Stimulated activated naive CD8-positive, alpha-beta T cell treated with anti-CD3 and anti-CD28 coated beads, Interleukin-15, Interleukin-2, amounts not matched to agents 100 ng/mL and 50 ng/mL, for 24 hours (primary cell): ENCODE data around the gene SERPINA4.

ENCODE experiments used
- H3K27ac Mint-ChIP-seq: one replicate; pipeline ENCODE4 v1.8.0; 2021; ENCODE audit warnings: mild to moderate bottlenecking, mixed read lengths
- H3K27me3 Mint-ChIP-seq: one replicate; pipeline ENCODE4 v1.8.0; 2021; ENCODE audit warnings: mixed read lengths
- H3K36me3 Mint-ChIP-seq: one replicate; pipeline ENCODE4 v1.8.0; 2021; ENCODE audit warnings: low read depth, mixed read lengths
- H3K4me1 Mint-ChIP-seq: one replicate; pipeline ENCODE4 v1.8.0; 2021; ENCODE audit warnings: low read depth, mixed read lengths
- H3K4me3 Mint-ChIP-seq: one replicate; pipeline ENCODE4 v1.8.0; 2021; ENCODE audit warnings: mild to moderate bottlenecking, mixed read lengths
- H3K9me3 Mint-ChIP-seq: one replicate; pipeline ENCODE4 v1.8.0; 2021; ENCODE audit warnings: mixed read lengths

SERPINA4 gene, protein sequence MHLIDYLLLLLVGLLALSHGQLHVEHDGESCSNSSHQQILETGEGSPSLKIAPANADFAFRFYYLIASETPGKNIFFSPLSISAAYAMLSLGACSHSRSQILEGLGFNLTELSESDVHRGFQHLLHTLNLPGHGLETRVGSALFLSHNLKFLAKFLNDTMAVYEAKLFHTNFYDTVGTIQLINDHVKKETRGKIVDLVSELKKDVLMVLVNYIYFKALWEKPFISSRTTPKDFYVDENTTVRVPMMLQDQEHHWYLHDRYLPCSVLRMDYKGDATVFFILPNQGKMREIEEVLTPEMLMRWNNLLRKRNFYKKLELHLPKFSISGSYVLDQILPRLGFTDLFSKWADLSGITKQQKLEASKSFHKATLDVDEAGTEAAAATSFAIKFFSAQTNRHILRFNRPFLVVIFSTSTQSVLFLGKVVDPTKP

DNA sequence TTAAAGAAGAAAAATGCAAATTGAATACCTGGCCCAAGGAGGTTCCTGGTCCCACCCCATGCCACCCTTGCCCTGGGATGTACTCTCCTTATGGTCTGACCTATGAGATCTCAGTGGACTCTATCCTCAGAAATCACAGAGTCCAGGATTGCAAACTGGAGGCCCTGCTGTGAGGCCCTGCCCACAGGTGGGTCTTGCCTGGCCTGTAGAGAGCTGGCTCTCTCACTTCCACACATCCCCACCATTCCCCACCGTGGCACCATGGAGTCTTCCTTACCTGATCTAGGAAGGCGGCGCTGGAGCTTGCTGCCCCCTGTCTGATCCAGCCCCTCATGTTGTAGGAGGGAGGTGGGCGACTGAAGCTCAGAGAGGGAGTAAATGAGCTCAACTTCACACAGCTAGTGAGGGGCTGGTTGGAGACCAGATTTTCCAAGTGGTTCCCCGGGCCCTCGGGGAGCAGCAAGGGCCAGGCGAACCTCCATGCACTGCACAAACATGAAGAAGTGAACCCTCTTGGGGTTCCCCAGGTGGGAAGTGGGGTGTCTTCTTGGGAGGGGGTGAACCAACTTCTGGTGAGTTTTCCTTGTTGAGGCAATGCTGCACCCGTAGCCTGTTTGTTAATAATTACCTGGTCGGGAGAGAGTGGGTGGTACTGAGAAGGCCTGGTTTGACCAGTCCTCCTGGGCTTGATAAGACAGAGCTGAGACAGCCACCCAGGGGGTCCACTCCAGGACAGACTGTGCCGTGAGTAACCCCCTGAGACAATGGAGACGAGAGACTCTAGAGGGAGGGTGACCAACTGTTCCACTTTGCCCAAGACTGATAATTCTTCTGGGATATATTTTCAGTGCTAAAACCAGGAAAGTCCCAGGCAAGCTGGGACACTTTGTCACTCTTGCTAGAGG, at the start of gene SERPINA4:
Gene SERPINA4 (plus strand): TSS at position 692 of the 905 bp plus-strand sequence. CDS start 2,041 bp downstream, outside the sequence.
- H3K4me3 Mint-ChIP-seq, result no peak within 1 kb of the TSS
- no peaks in the 10 kb centered on the region for H3K36me3 Mint-ChIP-seq
- peaks cover 4% of the 10 kb centered on the region for H3K9me3 Mint-ChIP-seq
- H3K27me3 Mint-ChIP-seq, result peaks cover 9% of the 10 kb centered on the region
- no peaks in the 10 kb centered on the region for H3K4me1 Mint-ChIP-seq
- H3K27ac Mint-ChIP-seq, result no peak within 1 kb of the TSS

DNA sequence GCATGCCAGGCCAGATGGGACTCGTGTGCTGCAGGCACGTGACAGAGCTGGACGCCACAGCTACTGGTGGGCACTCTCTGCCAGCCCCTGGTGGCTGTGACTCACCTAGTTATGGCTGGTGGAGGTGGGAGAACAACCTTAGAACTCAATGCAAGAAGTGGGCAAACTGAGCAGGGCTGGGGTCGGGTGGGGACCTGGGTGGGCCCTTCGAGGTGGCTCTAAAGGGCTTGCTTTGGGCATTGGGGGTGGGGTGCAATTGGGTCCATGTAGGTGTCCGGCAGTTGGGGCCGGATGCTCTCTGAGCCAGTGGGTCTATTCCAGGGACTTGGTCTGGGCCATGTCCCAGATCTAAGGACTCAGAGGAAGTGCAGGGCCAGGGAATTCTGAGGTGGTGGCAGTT, 46.9 kb upstream of the SERPINA4 start:
- no peak overlapping the region for H3K27ac Mint-ChIP-seq
- peaks cover 7% of the 10 kb centered on the region for H3K9me3 Mint-ChIP-seq
- H3K4me3 Mint-ChIP-seq, result no peak overlapping the region
- no peaks in the 10 kb centered on the region for H3K36me3 Mint-ChIP-seq
- no peaks in the 10 kb centered on the region for H3K4me1 Mint-ChIP-seq
- H3K27me3 Mint-ChIP-seq, result no peaks in the 10 kb centered on the region

DNA sequence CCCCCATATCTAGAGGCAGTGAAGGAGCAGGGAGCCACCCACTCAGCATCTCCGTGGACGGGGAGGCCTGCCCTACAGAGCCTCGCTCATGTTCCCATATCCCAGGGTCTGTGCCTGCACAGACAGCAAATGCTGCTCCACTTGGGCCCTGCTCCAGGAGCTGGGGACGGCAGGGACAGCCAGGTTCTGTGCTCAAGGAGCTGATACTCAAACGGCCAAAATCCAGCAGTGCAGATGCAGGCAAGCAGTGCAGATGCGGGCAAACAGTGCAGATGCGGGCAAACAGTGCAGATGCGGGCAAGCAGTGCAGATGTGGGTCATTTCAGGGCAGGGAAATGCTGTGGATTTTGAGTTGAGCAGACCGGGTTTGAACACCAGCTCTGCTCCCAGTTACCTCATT, 45.8 kb upstream of the SERPINA4 start:
- Mint-ChIP-seq H3K4me1 (no peaks in the 10 kb centered on the region), H3K36me3 (no peaks in the 10 kb centered on the region), H3K27me3 (no peaks in the 10 kb centered on the region), H3K27ac (no peak overlapping the region), H3K9me3 (peaks cover 9% of the 10 kb centered on the region), H3K4me3 (no peak overlapping the region)

DNA sequence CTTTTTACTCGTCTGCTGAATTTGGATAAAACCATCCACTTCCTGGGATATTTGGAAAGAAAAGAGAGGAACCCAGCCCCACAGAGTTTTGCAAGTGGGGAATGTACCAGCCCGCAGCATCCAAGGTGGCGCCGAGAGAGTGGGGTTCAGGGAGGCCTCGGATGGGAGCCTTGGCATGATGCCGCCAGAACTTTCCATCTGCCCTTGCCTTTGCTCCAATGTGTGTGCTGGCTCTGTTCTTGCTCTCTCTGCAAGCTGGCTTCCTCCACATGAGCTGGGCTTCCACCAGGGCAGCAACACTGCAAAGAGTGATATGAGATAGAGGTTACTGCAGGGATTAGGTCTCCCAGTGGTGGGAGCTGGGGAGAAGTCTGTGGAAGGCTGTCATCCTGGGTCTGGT, 45.4 kb upstream of the SERPINA4 start:
- Mint-ChIP-seq H3K27ac (no peak overlapping the region), H3K9me3 (peaks cover 9% of the 10 kb centered on the region), H3K4me1 (no peaks in the 10 kb centered on the region), H3K36me3 (no peaks in the 10 kb centered on the region), H3K4me3 (no peak overlapping the region), H3K27me3 (no peaks in the 10 kb centered on the region)

DNA sequence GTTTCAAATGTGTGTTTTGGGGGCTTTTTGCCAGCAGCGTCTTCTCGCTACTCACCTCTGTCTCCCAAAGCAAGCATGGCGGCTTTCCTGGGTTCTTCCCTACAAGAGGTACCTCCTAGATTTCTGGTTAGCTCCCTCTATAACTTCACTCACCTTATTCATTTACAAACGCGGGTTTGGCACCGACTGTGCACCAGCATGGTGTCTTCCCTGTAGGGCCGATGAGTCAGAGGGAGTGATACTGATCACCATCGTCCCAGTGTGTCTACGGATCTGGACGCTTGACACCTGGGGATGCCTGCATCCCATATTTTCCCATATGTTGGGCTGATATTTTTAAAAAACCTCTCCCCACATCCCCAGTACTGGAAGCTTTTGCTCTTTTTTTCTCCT, 44.0 kb upstream of the SERPINA4 start:
- H3K27me3 Mint-ChIP-seq, result no peaks in the 10 kb centered on the region
- H3K27ac Mint-ChIP-seq, result no peak overlapping the region
- H3K36me3 Mint-ChIP-seq, result no peaks in the 10 kb centered on the region
- no peak overlapping the region for H3K4me3 Mint-ChIP-seq
- no peaks in the 10 kb centered on the region for H3K4me1 Mint-ChIP-seq
- H3K9me3 Mint-ChIP-seq, result peaks cover 9% of the 10 kb centered on the region

DNA sequence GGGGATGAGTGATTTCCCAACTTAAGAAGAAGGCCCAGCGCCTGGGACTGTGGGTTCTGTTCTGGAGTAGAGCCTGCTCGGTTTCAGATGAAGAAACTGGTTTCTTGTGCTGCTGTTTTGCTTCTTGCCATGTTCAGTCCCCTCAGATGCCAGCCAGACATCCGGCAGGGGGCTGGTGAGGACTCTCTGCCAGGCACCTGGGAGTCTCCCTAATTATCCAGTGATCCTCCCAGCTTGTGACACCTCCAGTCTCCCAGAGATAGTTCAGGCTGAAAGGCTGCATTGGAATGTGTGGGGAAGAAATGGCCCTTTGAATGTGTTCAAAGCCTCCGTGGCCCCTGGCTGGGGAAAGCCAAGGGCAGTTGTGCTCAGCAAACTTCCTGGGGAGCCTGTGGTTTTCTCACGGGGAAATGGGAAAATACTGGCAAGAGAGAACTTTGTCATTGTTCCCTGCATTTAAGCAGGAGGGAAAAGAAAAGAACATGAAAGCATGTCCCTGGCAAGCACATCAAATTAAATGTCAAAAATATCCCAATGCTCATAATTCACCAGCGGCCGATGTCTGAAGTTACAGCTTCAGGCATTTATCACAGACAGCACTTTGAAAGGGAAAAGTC, 43.5 kb upstream of the SERPINA4 start:
- no peaks in the 10 kb centered on the region for H3K27me3 Mint-ChIP-seq
- peaks cover 9% of the 10 kb centered on the region for H3K9me3 Mint-ChIP-seq
- H3K4me1 Mint-ChIP-seq, result no peaks in the 10 kb centered on the region
- H3K27ac Mint-ChIP-seq, result no peak overlapping the region
- H3K4me3 Mint-ChIP-seq, result no peak overlapping the region
- no peaks in the 10 kb centered on the region for H3K36me3 Mint-ChIP-seq

DNA sequence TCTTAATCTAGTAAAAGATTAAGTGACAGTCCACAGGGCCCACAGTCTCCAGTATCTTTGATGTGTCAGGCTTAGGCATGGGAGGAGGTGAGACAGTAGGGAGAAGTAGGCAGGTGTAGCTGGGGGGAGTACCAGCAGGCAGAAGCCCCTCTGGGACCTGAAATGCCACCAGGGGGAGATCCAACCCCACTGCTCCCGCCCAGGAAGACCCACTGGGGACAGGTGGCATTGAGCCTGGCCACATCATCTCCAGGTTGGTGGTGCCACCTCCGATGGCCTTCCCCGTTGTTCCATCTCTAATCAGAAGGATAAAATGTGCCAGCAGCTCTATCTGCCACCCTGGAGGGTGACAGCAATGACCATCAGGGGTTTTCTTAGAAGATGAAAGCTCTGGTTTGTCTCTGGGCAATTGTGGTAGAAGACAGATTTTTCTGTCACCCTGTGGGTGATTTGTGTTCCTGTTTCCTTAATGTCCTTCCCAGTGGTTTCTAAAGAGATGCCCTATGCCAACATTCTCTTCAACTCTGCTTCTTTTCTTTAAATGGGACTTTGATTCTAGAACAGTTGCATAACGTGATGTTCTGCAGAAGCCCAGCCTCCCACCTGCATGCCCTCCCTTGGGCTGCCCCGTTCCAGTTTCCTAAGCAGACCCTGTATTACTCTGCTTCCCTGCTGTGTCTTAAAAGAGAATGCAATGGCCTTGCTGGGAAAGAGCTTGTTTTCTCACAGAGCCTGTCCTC, 39.7 kb upstream of the SERPINA4 start:
- Mint-ChIP-seq H3K27ac (no peak overlapping the region), H3K27me3 (peaks cover 7% of the 10 kb centered on the region), H3K4me1 (no peaks in the 10 kb centered on the region), H3K4me3 (no peak overlapping the region), H3K36me3 (no peaks in the 10 kb centered on the region), H3K9me3 (peaks cover 9% of the 10 kb centered on the region)

DNA sequence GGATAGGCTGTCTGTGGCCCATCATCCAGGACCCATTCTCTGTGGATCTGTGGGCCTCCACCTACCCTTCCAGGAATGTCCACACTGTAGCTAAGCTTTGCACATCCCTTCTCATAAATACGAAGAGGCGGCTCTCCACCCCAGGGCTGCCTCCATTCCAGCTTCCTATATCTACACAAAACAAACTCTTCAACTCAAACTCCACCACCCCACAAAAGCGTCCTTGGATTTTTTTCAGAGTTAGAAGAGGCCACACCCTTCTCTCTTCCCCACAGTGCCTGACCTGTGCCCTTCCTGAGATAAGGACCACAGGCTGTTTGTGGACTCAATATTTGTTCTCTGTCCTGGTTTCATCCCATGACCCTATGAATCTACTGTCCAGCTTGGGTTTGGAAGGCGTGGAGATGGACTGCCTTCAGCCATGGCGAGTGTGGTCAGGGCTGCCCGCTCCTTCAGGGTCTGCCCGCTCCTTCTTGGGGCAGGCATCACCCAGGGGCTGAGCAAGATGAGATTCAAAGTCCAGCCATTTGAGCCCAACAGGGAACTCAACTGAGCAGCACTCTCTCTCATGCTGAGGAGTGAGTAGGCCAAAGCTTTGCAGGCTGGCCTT, 39.0 kb upstream of the SERPINA4 start:
- H3K27ac Mint-ChIP-seq, result no peak overlapping the region
- H3K4me3 Mint-ChIP-seq, result no peak overlapping the region
- no peaks in the 10 kb centered on the region for H3K4me1 Mint-ChIP-seq
- peaks cover 9% of the 10 kb centered on the region for H3K9me3 Mint-ChIP-seq
- no peaks in the 10 kb centered on the region for H3K36me3 Mint-ChIP-seq
- peaks cover 7% of the 10 kb centered on the region for H3K27me3 Mint-ChIP-seq

DNA sequence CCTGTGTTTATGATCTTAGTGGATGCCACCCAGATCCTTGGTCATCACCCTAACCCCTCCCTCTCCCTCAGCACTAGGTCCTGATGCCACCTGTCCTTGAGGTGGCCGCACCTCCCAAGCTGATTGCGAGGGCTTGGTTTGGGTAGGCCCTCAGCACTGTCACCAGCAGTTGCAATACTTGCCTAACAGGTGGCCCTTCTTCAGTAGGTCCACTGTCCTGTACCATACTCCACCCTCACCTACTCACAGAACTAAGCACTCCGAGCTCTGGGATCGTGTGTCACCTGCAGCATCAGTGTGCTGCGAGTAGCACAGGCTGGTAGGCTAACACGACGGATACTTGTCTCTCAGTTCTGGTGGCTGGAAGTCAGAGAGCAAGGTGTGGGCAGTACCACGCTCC, 38.0 kb upstream of the SERPINA4 start:
- Mint-ChIP-seq H3K27ac (no peak overlapping the region), H3K4me1 (no peaks in the 10 kb centered on the region), H3K27me3 (peaks cover 7% of the 10 kb centered on the region), H3K4me3 (no peak overlapping the region), H3K36me3 (no peaks in the 10 kb centered on the region), H3K9me3 (peaks cover 9% of the 10 kb centered on the region)

DNA sequence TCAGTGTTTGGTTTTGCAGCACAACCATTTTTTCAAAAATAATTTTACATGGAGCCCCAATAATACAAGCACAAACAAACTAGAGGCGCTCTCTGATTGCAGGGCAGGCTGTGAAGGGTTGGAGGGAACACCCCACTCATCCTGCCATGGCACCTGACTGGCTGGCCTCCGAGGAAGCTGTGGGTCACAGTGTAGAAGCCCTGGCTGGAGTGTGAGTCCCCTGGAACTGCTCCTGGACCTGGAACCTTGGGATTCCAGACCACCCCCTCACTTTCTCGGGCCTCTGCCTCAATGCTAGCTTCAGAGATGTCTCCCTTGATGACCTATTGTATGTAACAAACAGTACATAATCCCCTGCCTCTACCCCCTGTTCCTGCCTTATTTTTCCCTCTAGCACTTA, 37.1 kb upstream of the SERPINA4 start:
- Mint-ChIP-seq H3K36me3 (no peaks in the 10 kb centered on the region), H3K4me1 (no peaks in the 10 kb centered on the region)

DNA sequence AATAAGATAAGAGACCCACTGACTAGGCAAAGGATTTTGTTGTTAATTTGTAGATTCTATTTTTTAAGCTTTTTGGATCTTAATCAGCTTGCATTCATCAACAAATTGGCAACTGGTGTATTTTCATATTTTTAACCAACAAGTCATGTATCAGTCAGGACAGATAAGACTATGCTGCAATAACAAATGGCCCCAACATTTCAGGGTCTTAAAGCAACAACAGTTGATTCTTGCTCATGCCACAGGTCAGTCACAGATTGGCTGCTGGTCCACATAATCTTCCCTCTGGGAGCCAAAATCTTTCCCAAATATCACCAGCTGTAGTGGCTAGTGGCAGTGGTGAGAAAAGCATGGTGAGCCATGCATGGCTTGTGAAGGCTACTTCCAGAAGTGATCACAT, 30.1 kb upstream of the SERPINA4 start:
- Mint-ChIP-seq H3K36me3 (no peaks in the 10 kb centered on the region), H3K27ac (no peak overlapping the region), H3K27me3 (peaks cover 5% of the 10 kb centered on the region), H3K9me3 (no peaks in the 10 kb centered on the region), H3K4me3 (no peak overlapping the region), H3K4me1 (no peaks in the 10 kb centered on the region)

More for the DNA sequence above, 37.1 kb upstream of the SERPINA4 start:
- Mint-ChIP-seq H3K27me3 (peaks cover 7% of the 10 kb centered on the region), H3K9me3 (peaks cover 4% of the 10 kb centered on the region), H3K4me3 (no peak overlapping the region), H3K27ac (no peak overlapping the region)

DNA sequence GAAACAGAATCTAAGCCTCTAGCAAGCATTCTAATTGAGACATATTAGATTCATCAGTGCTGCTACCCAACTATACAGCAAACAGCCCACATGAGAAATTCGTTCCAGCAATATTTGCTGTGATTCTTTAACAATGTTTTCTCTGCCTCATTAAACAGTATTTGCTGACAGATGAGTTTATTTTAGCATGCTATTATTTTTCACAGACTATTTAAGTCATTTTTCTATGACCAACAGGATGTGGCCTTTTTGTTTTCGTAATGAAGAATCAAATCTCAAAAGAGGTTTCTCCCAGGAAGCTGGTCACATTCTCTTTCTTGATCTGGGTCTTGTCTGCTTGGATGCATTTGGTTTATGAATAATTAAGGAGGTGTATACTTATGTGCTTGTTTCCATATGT, 28.8 kb upstream of the SERPINA4 start:
- no peaks in the 10 kb centered on the region for H3K36me3 Mint-ChIP-seq
- H3K27me3 Mint-ChIP-seq, result peaks cover 8% of the 10 kb centered on the region
- no peak overlapping the region for H3K27ac Mint-ChIP-seq
- no peaks in the 10 kb centered on the region for H3K9me3 Mint-ChIP-seq
- no peak overlapping the region for H3K4me3 Mint-ChIP-seq
- no peaks in the 10 kb centered on the region for H3K4me1 Mint-ChIP-seq

DNA sequence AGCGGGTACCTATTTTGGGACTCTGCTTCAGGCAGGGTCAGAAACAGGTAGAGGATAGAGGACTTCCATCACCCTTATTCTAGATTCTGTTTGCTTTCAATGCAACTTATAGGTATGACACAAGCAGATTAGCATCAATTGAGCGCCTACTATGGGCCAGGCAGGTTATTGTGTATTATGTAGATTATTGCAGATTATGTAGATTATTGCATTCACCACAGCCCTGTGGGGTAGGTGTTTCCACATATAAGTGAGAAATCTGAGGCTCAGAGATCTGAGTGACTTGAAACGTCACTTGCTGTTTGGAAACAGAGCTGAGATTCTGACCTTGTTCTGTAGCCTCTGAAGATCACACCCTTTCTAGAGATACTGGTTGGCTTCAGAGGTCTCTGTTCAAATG, 25.7 kb upstream of the SERPINA4 start:
- Mint-ChIP-seq H3K4me3 (no peak overlapping the region), H3K9me3 (peaks cover 5% of the 10 kb centered on the region), H3K27ac (no peak overlapping the region), H3K36me3 (no peaks in the 10 kb centered on the region), H3K4me1 (no peaks in the 10 kb centered on the region), H3K27me3 (peaks cover 20% of the 10 kb centered on the region)

DNA sequence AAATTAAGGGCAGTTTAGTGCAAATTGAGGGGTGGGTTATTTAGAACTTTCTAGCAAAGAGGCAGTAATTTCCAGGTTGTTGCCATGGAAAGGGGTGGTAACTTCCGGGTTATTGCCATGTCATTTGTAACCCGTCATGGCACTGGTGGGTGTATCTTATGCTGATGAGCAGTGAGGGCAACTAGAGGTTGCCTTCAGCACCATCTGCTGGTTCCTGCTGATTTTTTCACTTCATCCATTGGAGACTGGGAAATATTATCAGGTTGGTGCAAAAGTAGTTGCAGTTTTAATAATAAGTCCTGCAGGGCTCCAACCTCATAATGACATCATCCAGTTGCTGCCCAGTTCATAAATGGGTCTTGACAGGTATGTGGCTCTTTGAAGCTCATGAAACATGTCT, 24.4 kb upstream of the SERPINA4 start:
- no peaks in the 10 kb centered on the region for H3K36me3 Mint-ChIP-seq
- H3K4me1 Mint-ChIP-seq, result no peaks in the 10 kb centered on the region
- H3K27ac Mint-ChIP-seq, result no peak overlapping the region
- H3K9me3 Mint-ChIP-seq, result peaks cover 5% of the 10 kb centered on the region
- H3K4me3 Mint-ChIP-seq, result no peak overlapping the region
- peaks cover 20% of the 10 kb centered on the region for H3K27me3 Mint-ChIP-seq
